GM08714 (cell line): ENCODE results near the gene NLRC5.
"Not testable (repeated sequence)": the region's sequence is repeated elsewhere in the genome, so short reads cannot be mapped to it uniquely, and the experiment has no call there.

Experiments
- H3K4me3 ChIP-seq: fragments of 200-500 bp; sonication (Bioruptor generic); 2 replicates; pipeline ENCODE4 v1.5.1; 2014; ENCODE audit warnings: mild to moderate bottlenecking, low read length, inconsistent platforms
- ZNF274 ChIP-seq: IDR thresholded peaks from 2 replicates; pipeline ENCODE4 v1.6.1; 2012; ENCODE audit warnings: mild to moderate bottlenecking, low read depth, low read length

Gene NLRC5

DNA sequence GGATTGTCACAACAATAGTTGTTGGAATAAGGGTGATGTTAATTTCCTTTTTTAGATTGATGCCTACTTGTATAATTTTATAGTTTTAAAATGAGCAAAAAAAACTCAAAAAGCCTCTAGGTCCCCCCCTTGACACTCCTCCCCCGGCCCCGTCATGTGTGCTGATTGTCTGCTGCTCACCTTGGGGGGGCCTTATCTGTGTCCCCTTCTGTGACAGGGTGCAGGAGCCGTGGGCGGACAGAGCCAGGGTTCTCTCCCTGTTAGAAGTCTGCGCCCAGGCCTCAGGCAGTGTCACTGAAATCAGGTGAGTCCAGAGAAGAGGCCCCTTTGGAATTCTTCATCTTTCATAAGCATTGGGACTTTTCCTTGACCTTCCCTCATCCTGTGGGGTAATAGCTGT lies 75.6 kb downstream of the NLRC5 start:
- no peak overlapping the region for H3K4me3 ChIP-seq
- TF ChIP-seq ZNF274: no peak

GRCh38 chr16:57066625-57067024 lies 77.3 kb downstream of the NLRC5 start:
- TF ChIP-seq ZNF274: no peak
- H3K4me3 ChIP-seq: no peak overlapping the region

GRCh38 chr16:57067347-57067746 lies 78.0 kb downstream of the NLRC5 start:
- TF ChIP-seq ZNF274: no peak

DNA sequence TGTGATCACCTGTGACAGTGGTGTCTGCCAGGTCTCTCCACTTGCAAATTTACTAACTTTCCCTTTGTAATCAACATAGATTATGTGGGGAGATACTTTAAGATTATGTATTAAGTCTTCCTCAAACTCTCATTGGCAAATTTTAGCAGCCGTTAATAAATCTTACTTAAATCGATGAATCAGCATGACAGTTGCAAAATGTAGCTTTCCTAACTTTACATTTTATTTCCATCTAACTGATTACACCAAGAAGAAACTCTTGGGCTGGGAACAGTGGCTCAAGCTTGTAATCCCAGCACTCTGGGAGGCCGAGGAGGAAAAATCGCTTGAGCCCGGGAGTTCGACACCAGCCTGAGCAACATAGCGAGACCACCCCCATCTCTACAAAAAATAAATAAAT lies 79.7 kb downstream of the NLRC5 start:
- TF ChIP-seq ZNF274: no peak
- no peak overlapping the region for H3K4me3 ChIP-seq

More at GRCh38 chr16:57067347-57067746, 78.0 kb downstream of the NLRC5 start:
- no peak overlapping the region for H3K4me3 ChIP-seq

DNA sequence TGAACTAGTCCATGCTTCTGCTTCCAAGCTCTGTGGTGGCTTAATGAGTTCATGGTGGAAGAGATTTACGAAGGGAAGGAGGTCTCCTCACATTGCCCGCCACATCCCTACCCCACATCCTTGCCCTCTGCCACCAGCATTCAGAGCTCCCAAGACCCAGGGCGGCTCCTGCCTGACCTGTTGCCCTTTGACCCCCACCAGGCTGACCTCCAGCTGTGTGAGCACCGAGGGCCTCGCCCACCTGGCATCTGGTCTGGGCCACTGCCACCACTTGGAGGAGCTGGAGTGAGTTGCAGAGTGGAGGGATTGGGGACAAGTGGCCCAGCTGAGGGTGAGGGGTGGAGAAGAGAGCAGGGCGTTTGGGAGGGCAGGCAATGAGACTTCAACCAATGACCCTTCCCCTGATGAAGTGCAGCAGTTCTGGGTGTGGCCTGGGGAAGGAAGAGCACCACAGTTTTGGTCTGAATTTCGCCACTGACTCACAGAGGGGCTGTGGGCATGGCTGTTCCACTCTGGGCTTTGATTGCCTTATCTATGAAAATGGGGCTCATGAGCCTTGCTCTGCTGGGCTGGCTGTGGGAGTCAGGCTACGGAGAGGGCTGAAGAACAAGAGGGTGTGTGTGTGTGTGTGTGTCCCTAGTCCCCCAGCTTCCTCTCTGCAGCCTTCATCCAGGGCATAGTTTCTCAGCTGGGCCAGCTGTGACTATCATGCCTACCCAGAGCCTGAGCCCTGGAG lies 80.4 kb downstream of the NLRC5 start:
- no peak overlapping the region for H3K4me3 ChIP-seq
- TF ChIP-seq ZNF274: no peak

- no peak overlapping the region for H3K4me3 ChIP-seq
- TF ChIP-seq ZNF274: no peak
Observed at GRCh38 chr16:57070424-57070823, 81.1 kb downstream of the NLRC5 start.

DNA sequence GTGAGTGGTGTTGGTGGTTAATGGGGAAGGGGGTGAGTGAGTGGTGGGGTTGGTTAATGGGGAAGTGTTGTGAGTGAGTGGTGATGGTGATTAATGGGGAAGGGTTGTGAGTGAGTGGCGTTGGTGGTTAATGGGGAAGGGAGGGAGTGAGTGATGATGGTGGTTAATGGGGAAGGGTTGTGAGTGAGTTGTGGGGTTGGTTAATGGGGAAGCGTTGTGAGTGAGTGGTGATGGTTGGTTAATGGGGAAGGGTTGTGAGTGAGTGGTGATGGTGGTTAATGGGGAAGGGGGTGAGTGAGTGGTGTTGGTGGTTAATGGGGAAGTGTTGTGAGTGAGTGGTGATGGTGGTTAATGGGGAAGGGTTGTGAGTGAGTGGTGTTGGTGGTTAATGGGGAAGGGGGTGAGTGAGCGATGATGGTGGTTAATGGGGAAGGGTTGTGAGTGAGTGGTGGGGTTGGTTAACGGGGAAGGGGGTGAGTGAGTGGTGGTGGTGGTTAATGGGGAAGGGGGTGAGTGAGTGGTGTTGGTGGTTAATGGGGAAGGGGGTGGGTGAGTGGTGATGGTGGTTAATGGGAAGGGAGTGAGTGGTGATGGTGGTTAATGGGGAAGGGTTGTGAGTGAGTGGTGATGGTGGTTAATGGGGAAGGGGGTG lies 81.8 kb downstream of the NLRC5 start:
- not testable (repeated sequence) for H3K4me3 ChIP-seq

DNA sequence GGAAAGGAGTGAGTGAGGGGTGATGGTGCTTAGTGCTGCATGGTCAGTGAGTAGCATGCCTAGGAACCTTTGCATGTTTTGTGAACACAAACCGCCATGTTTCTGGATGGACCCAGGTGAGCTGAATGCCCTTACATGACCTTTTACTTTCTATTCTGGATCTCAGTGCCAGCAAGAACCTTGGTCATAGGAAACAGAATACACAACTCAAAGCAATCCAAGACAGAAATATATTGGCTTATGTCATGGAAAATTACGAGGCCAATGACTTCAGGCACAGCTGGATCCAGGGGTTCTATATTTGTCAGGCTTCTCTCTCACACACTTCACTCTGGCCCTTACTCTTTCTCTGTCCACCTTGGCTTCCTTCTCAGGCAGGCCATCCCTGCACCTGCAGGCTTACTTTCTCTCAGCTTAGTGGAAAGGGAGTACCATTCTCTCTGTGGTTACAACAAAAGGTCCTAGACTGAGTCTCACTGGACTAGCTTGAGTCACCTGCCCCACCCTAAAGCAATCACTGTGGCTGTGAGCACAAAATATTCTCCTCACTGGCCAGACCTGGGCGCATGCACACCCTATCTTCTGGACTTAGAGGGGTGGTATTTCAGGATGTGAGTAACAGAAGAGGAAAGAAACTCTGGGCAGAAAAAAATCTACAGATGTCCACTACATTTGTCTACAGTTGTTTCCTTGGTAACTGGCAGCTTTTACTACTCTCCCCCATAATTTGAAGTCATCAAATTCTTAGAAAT lies 82.7 kb downstream of the NLRC5 start:
- H3K4me3 ChIP-seq: no peak overlapping the region
- TF ChIP-seq ZNF274: no peak

- no peak overlapping the region for H3K4me3 ChIP-seq
- no peak for TF ChIP-seq ZNF274
Observed at GRCh38 chr16:57072616-57073275, 83.4 kb downstream of the NLRC5 start.

DNA sequence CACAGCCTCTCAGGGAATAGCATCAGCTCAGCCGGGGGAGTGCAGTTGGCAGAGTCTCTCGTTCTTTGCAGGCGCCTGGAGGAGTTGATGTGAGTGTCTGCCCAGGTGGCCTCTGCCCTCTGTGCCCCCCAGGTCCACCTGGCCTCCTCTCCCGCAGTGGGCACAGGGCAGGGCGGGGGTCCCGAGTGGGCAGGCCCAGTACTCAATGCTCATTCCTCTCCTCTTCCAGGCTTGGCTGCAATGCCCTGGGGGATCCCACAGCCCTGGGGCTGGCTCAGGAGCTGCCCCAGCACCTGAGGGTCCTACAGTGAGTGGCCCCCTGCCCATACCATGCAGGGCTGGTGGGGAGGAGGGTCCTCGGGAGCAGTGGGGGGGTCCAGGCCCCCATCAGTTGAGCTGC lies 88.4 kb downstream of the NLRC5 start:
- no peak overlapping the region for H3K4me3 ChIP-seq
- TF ChIP-seq ZNF274: no peak

DNA sequence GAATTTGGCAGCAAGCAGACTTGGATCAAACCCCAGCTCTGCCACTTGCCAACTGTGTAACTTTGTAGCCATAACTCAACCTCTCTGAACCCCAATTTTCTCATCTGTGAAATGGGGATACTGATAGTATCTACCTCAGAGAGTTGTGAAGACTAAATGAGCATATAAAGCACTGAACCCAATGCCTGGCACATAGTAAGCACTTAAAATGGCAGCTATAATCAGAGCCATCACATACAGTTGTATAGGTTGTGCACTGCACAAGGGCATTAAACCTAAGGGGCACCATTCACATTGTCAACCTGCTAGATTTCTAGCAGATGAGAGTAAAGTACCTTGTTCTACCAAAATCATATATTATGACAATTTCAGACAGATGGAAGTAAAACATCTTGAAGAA lies 92.4 kb downstream of the NLRC5 start:
- TF ChIP-seq ZNF274: no peak
- H3K4me3 ChIP-seq: no peak overlapping the region

DNA sequence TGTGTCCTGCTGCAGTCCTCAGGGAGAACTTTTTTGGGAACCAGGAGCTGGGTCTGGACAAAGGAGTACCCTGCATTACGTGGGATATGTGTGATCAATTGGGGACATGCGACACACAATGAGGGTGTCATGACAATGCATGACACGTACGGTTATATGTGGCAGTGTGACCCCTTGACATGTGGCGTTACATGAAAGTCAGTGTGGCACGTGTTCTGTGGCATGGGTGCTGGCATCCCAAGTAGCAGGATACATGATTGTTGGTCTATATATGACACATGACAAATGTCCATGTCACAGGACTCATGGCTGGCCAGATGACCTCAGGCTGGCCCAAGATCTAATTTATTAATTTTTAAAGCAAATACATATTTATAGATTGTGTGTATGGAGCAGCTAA lies 93.3 kb downstream of the NLRC5 start:
- no peak for TF ChIP-seq ZNF274
- no peak overlapping the region for H3K4me3 ChIP-seq

DNA sequence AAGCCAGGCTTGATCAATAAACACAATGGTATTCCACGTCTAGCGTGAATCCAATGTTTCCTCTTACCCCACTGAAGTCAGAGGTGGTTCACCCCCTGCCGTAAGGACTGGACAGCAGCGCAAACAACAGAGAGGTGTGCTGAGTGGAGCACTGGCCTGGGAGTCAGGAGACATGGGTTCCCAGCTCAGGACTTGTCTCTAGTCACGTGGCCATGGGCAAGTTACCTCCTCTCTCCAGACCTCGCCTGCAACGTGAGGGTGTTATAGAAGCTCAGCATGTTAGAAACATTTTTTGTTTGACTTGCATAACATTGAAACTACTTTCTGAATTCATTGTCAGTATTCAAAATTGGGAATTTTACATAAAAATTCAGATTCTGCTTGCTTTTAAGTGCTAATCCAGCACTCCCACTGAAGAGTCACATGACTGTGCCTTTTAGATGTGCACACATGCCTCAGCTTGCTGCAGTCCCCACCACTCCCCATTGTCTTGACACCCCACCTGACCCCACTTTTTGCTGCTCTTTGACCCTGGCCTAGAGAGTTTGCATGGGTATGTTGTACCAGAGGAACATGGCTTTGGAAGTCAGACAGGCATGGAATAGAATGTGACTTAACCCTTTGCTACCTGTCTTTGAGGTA lies 94.2 kb downstream of the NLRC5 start:
- TF ChIP-seq ZNF274: no peak
- no peak overlapping the region for H3K4me3 ChIP-seq

DNA sequence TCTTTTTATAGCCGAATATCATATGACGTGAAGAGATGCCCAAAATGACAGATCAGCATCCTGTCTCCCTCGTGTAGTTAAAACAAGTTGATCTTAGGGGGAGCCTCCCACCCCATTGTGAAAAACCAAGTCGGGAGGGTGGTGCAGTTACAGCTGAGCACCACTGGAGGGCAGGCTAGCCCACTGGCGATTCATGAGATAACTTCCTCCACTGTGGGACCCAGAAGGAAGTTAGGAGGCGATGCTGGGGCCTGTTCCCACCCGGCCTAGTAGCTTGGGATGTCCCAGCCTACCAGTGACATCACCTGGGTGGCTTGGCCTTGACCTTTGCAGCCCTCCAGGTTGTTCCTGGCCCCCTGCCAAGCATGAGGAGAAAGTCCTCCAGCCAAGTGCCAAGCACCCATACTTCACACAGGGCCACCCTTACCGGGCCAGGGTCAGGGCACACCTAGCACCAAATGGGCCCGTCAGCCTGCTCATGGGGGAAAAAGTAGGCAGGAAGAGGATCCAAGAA lies 95.0 kb downstream of the NLRC5 start:
- H3K4me3 ChIP-seq: no peak overlapping the region
- no peak for TF ChIP-seq ZNF274
